HS-5 (cell line): ENCODE measurements around the gene NOX5.
"Not testable (repeated sequence)": the region's sequence is repeated elsewhere in the genome, so short reads cannot be mapped to it uniquely, and the experiment has no call there.

ENCODE experiments used
- DNase-seq: peaks from one replicate; pipeline ENCODE4 v3.0.0-alpha.2; 2012; ENCODE audit warnings: low read depth

Gene NOX5

DNA sequence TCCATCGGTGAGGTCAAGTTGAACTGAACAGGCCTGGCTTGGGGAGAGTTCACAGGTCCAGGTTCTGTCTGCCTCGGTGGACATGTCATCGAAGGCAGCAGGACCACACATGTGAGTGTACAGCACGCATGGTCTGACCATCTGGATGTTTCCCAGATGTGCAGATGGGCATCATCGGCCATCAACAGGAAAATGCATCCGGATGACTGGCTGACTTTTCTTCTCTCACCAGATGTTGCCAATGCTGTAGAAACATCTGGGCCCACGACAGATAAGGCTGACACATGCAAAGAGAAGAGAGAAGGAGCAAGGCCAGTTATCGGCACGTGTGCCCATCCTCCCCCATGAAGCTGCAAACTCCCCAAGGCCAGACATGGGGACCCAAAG, 45.1 kb downstream of the NOX5 start:
- no peak for DNase-seq

DNA sequence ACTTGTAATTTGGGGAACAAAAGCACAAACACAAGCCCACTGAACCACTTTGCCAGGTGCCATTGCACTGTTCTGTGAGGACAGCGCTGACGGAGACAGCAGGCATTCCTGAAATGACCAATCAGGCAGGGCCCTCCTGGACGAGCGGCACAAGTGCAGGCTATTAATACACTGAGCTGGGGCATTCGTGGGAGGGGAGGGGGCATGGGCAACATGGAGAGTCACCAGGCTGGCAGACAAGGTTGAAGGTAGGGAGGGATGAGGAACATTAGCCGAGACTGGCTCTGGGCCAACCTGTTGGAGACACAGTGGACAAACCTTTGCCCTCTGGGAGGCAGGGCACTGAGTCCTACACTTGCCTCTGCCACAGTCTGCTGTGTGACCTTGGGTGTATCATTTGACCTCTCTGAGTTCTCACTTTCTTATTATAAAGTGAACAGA, 45.6 kb downstream of the NOX5 start:
- no peak for DNase-seq

DNA sequence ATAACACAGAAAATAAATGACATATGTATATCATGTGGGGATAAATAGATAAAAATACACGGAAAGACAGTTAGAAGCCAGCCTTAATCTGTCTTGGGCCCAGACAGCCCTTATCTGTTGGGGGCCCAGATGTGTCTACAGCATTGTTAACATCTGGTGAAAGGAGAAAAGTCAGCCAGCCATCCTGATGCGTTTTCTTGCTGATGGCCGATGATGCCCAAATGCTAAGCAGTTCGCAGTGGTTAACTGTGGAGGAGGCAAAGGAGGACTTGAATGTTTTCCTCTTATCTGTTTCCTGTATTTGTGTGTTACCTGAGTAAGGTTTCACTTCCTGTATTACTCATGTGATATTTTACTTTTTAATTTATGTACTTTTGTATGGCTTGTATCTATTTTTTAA, 46.2 kb downstream of the NOX5 start:
- DNase-seq, result no peak

DNA sequence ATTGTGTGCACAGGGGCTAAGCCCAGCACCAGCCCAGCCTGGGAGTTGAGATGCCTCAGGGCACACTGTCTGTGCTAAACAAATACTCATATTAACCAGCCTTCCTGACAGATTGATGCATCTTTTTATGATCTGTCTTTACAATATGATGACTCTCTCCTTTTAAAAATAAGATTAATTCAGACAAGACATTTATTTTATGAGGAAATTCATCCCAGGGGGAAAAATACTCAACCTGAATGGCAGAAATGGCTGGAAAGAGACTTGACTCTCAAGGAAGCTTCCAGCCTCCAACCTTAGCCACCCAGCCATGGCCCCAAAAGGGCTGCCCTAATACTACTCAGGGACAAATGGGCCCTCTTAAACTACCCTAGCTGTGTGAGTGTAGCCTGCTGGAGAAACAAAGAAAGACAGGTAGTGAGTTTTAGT, 46.9 kb downstream of the NOX5 start:
- DNase-seq, result no peak

DNA sequence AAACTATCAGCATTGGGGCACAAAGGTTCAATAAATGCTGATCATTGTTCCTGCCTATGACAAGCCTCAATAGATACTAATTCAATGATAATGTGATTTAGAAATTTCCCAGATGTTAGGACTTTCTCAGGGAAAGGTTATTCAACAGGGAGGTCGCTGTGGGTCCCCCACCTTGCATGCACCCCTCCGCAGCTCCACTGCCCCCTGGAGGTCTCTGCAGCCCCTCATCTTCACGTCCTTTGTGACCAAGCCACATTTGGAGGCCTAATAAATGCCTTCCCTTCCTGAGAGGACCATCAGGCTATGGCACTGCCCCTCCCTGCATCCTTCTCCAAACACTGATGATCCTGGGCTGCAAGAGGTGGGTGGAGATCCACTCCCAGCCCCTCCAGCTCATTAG, 50.2 kb downstream of the NOX5 start:
- DNase-seq, result no peak

DNA sequence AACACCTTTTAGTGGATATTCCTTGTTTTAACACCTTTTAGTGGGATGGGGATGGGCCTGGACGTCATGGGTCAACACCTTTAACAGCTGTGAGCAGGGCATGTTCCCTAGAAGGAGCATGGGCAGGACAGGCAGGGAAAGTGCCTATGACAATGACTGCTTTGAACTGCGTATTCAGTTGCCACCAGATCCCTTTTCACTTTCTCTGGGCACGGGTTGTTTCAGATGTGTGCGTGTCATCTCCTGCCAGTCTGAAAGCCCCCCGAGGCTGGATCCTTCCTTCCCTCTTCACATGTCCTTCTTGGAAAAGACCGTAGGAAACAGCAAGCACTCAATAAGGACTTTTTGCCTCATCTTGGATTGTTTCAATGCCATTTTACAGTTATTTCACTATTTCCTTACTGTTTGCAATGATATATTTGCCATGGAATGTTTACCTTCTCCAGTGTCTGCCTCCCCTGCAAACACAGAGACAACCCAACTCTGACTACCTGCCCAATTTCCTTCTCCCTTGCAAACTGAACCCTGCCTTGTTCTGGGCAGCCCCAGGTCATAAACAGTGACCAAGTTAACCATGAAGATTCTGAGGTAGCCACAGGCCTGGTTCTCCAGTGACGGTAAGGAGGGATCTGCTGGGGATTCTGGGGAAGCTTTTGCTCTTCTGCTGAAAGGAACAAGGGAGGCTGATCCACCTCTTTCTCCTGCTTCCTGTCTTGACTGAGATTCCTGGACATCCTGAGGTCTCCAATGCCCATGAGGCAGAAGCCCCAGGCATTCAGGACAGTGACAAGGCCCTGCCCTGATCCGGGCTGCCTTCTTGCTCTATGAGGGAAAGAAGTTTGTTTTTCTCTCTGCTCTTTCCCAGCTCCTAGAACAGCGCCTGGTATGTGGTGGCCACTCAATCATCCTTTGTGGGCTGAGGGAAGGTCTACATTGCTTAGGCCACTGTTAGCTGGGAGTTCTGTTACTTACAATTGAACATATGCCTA, 51.8 kb downstream of the NOX5 start:
- no peak for DNase-seq

DNA sequence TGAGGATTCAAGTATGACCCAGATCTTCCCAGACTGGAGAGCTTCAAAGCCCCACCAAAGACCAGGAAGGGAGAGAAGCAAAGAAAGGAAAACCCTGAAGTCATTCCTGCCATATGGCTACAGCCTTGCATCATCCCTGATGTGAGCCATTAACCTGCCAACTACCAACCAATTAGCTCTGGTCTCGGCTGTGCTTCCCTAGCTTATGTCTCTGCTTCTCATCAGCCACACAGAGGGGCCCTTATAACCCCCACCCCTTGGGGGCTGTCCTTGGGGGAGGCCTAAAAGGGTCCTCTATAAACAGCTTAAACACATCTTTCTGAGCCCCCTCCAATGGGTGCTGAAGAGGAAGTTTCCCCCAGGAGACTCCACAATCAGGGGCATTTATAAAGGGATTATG, 52.8 kb downstream of the NOX5 start:
- no peak for DNase-seq

DNA sequence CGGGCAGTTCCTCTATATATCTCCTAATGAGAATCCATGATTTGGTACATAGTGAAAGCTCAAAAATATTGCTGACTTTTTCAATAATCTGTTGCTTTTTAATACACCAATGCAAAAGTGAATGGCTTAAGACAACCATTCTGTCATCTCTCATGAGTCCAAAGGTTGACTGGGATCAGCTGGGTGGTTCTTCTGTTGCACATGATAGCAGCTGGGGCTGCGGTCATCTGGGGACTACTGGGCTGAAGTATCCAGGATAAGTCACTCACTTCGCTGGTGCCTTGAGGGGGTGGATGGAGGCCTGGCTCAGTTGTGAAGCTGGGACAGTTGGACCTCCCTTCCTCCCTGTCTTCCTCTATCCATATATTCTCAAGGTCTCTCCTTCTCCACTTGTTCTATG, 53.7 kb downstream of the NOX5 start:
- DNase-seq, result no peak

DNA sequence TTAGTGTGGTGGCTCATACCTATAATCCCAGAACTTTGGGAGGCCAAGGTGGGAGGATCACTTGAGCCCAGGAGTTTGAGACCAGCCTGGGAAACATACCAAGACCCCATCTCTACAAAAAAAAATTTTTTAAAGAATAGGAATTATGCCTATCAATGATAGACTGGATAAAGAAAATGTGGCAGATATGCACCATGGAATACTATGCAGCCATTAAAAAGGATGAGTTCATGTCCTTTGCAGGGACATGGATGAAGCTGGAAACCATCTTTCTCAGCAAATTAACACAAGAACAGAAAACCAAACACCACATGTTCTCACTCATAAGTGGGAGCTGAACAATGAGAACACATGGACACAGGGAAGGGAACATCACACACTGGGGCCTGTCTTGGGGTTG, 54.8 kb downstream of the NOX5 start:
- not testable (repeated sequence) for DNase-seq

DNA sequence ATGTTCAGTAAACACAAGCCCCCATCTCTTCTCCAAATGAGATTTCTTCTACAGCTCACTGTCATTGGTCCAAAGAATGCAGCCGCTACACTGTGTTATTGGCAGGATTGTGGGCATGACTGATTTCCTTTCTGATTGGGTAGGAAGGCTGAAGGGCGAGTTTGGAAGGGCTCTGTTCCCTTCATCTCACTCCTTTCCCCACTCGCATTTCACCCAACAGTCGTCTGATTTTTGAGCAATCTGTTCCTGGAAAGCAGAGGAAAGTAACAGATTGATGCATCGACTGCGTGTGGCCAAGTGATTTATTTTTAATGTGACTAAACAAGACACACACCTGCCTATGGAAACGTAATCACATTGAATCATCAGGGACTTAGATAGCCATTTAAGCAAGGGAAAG, 55.5 kb downstream of the NOX5 start:
- no peak for DNase-seq

DNA sequence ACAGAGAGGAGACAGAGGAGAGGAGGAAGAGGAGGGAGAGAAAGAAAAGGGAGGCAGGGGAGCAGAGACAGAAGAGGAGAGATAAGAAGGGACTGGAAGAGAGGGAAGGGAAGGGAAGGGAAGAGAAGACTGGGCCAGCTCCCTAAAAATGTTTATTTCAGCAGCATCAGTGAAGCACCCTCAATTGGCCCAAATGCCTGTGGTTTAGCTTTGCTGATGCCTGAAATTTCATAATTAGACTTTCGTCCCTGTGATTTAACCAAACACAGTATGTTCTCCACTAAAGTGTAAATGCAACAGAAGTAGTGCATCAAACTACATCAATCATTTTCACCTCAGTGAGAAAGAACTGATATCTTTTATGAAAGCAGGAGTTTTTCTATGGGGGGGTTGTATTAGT, 55.9 kb downstream of the NOX5 start:
- DNase-seq, result no peak

DNA sequence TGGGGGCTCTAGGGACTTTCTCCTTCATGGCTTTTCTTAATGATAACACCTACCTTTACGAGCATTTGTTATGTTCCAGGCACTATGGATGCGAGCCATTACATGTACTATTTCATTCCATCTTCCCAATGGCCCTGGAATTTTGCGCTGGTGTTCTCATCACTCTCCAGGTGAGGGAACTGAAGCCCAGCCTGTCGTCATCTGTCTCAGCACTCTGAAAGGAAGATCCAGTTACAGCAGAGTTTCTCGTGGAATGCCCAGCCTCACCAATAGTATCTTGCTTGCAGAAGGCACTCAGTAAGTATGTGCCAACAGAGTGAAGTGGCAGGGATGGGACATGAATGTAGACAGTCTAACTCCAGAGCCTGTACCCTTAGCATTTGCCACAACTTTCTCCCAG, 56.8 kb downstream of the NOX5 start:
- DNase-seq, result no peak

DNA sequence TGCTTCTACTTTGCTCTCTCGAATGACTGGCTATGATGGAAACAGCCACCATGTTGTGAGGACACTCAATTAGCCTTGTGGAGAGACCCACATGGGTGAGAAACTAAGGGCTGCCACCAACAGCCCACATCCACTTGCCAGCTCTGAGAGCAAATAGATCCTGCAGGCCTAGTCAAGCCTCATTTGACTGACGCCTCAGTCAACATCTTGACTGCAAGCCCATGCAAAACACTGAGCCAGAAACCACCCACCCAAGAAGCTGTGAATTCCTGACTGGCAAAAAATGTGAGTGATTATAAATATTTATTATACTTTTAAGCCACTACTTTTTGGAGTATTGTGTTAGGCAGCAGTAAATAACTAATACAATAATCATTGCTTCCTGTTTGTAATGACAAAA, 58.4 kb downstream of the NOX5 start:
- DNase-seq, result no peak

DNA sequence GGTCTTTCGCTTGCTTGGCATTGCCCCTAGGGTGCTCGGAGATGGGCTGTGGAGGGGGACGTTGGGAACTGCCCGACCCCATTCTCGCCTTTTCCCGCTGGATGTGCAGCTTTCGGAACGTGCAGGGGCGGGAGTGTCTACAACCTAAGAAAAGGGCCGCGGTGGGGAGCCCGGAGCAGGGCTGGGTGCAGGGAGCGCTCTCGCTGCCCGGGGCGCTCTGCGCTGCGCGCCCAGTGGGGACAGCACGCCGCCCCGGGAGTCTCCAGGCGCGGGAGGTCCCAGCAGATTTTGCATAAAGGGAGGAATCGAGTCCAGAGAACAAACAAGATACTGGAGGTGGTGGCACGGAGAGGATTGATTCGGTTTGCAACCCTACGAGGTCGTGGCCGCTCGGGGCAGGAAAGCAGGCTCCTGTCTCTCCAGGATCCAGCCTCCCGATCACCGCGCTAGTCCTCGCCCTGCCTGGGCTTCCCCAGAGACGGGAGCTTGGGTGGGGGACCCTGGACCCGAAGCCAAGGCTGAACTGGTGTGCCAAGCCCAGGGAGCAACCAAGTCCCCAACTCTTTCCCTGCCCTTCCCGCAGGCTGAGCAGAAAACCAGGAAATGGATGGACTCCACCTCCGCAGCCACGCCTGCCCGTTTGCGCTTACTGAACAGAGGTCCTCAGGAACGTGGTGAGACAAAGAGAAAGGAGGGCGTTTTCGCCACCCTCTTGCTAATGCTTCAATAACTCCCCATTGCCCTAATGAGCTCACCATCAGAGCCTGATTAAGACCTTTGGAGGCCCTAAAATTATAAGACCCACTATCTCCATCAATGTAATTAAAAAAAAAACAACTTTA, 59.7 kb downstream of the NOX5 start:
- DNase-seq, result peak; percentile 28

DNA sequence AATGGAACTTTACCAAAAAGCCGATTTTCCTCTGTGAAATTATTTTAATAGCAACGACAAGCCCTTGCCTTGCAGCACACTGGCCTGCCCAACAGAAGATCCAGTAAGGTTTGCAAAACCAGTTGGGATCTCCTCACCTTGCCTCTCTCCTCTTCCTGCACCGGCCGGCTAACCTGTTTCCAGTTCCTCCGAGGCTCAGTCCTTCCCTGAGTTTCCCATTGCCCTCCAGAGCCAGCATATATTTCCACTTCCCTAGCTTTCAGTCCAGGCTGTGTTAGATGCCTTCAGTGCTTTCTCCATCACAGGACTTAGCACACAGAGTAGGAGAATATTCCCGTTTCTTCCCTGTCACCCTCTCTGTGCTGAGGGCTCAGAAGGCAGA, 60.3 kb downstream of the NOX5 start:
- no peak for DNase-seq

DNA sequence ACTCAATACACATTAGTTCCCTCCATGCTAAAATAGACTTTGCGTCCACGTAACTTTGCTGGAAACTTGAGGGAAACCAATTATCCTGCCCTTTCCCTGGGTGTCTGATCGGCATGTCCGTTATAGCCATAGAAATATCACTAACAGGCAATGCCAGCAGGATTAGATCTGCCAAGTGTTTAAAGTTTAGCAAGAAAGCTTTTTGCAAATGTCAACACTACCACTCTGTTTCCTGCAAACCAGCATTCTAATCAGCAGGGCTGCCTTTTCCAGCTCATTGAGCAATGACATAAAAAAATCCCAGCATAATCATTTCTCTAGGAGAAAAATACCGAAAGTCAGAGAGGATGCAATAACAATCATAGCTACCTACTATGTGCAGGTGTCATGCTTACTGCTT, 60.9 kb downstream of the NOX5 start:
- DNase-seq, result no peak

DNA sequence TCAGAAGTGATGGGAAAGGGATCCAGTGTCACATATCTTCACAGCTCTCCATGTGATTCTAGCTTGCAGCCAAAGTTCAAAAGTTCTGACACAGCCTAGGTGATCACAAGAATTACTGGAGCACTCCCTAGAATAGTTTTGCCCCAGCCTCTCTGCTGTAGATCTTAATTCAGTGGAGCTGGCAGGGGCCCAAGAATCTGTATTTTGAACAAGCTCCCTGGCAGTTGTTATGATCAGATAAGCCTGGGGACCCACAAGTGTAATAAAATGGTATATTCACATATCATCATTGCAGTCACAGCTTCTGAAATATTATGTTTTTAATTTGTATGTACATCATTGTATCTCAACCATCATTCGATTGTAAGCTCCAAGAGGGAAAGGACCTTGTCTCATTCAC, 62.3 kb downstream of the NOX5 start:
- no peak for DNase-seq

DNA sequence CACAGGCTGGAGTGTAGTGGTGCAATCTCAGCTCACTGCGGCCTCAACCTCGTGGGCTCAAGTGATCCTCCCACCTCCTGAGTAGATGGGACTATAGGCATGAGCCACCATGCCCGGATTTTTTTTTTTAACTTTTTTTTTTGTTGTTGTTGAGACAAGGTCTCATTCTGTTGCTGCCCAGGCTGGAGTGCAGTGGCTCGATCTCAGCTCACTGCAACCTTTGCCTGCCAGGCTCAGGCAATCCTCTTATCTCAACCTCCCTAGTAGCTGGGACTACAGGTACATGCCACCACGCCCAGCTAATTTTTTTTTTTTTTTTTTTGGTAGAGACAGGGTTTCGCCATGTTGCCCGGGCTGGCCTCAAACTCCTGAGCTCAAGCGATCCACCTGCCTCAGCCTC, 64.1 kb downstream of the NOX5 start:
- DNase-seq, result no peak

DNA sequence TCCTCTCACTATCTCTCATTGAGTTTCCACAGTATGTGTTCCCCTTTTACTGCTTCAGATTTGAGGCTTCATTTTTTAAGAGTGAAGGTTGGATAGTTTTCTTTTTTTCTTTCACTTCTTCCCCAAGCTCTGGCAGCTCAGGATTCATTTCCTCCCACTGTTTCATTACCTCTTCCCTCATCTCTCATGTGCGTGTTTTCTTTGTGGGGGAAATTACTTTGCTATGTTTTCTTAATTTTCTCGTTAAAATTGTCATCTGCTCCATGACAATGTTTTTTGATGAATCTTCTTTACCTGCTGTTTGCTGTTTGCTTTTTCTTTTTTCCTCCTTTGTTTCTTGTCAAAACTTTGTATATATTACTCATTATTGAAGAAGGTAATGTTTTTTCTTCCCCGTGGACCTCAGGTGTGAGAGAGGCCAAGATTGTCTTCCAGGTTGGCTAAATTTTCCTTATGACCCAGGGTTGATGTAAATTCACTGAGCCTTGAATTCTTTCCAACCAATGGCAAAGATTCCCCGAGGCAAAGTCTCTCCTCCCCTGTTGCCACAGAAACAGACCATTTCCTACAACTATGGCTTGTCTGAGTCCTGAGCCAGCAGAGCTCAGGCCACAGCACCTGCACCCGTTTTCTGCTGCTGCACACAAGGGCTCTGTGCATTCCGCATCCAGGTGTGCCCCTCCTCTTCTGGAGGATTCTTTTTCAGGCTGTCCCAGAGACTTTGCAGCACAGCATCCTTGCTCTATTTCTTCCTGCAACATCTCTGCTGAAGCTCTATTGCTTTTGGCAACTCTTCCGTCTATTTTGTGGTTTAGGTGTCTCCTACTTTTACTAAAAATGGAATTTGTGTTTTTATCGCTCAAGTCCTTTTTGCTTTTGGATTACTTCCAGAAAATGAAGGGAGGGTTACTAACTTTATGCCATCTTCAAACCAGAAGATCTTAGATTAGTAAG, 66.1 kb downstream of the NOX5 start:
- no peak for DNase-seq

DNA sequence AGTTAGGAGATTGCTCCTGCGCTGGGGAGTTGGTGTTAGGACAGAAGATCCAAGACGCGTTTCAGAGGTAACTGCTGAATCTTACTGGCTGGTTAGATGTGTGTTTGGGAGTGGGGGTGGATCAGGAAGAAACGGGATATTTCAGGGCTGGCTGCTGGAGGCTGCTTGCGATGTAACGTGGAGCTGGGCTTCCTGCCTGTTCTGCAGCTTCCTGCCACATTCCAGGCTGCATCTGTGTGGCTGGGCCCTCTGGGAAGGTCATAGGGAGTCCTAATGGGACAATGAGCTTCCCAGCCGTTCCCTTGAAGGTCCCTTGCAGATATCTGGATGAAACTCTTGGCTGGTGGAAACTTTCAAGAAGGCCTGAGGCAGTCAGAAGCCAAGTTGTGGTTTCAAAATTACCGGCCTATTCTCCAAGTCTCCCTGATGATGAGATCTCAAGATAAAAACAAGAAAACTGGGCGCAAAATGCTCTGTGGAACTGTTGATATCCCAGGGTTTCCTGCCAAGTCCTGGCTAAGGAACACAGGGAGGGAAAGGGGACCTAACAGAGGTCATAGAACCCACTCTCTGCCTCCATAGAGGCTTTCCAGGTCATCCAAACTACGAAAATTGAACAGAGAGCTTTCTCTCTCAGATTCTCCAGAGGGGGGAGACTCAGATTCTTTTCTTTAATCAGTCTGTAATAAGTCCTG, 67.0 kb downstream of the NOX5 start:
- DNase-seq, result no peak

DNA sequence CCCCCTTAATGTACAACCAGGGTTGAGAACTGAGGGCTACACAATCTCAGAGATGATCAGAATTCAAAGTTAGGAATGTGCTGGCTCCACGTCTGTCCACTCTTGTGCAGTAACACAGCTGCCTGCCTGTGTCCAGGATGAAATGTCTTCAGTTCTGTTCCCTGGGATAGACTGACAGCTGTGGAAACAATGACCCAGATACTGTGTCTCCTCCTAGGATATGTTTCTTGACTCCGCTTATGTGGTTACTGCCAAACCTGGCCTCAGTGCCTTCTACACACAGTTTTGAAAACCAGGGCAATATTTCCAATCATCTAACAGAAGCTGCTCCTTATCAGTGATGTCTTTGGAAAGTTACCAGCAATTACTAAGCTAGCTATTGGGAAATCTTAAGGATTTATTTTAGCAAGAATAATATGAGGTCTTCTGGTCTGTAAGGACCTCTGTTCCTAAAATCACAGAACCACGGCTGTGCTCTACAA, 67.6 kb downstream of the NOX5 start:
- no peak for DNase-seq
